Lung (tissue), 16 donors: Measurements from ENCODE around the gene TNKS1BP1. TPM values are rescaled to one million over a fixed set of nuclear protein-coding genes. Genes with fewer than 3 reads are reported as not detected.

Source experiments
- ATAC-seq: fragments of 200-7000 bp; cut with Tn5 transposase; one replicate; pipeline ENCODE4 v1.9.1; 2020; ENCODE audit warnings: moderate number of reproducible peaks; ENCODE audit not compliant: insufficient read depth, low FRiP score
- DNase-seq, 3 donors: peaks; one replicate each; pipeline ENCODE4 v3.0.0-alpha.2; 2013 to 2017
- H3K27ac ChIP-seq, 2 donors: one replicate each; pipeline ENCODE4 v1.5.1; 2013; ENCODE audit warnings: mild to moderate bottlenecking in 2 of 2, moderate library complexity in 2 of 2, control low read depth in 1 of 2, inconsistent platforms in 1 of 2, low read depth in 1 of 2, low read length in 1 of 2
- H3K27me3 ChIP-seq, 3 donors: one replicate each; pipeline ENCODE4 v1.5.1; 2013; ENCODE audit warnings: low read length in 2 of 3; ENCODE audit not compliant: control insufficient read depth in 3 of 3, insufficient read depth in 3 of 3
- H3K36me3 ChIP-seq, 4 donors: one replicate each; pipeline ENCODE4 v1.5.1; 2013; ENCODE audit warnings: low read length in 4 of 4, mild to moderate bottlenecking in 1 of 4, moderate library complexity in 1 of 4; ENCODE audit not compliant: control insufficient read depth in 4 of 4, insufficient read depth in 4 of 4
- H3K4me1 ChIP-seq, 5 donors: one replicate each; pipeline ENCODE4 v1.5.1; 2013; ENCODE audit warnings: low read length in 5 of 5, mild to moderate bottlenecking in 2 of 5, moderate library complexity in 1 of 5; ENCODE audit not compliant: control insufficient read depth in 5 of 5, insufficient read depth in 5 of 5
- H3K4me3 ChIP-seq: one replicate; pipeline ENCODE4 v1.5.1; 2013; ENCODE audit warnings: mild to moderate bottlenecking, control low read depth, moderate library complexity
- H3K9ac ChIP-seq, 2 donors: one replicate each; pipeline ENCODE4 v1.5.1; 2013; ENCODE audit warnings: low read length in 2 of 2, control low read depth in 1 of 2; ENCODE audit not compliant: insufficient read depth in 1 of 2
- H3K9me3 ChIP-seq, 4 donors: one replicate each; pipeline ENCODE4 v1.5.1; 2013; ENCODE audit warnings: low read length in 3 of 4, mild to moderate bottlenecking in 1 of 4, moderate library complexity in 1 of 4; ENCODE audit not compliant: control insufficient read depth in 4 of 4, insufficient read depth in 3 of 4
- CTCF ChIP-seq: IDR thresholded peaks from 2 replicates; pipeline ENCODE4 v1.5.1; 2012; ENCODE audit warnings: mild to moderate bottlenecking; ENCODE audit errors: control extremely low read depth, extremely low read depth
- WGBS, 2 donors: extraction: QIAGEN DNeasy Blood & Tissue Kit; methylation state at CpG; one replicate each; pipeline ENCODE4 v1.1.7; 2013; 5-methylcytosine and 5-hydroxymethylcytosine counted together
- long read RNA-seq, 5 donors: transcript quantifications; one replicate each; lab custom pipeline, GENCODE V29; 2026
- polyA plus RNA-seq, 2 donors: library from polyadenylated mRNA; stranded (reverse); fragments of 200-250 nt; gene quantifications; one replicate each; pipeline ENCODE4 v1.2.1, GENCODE V29; 2013
- total RNA-seq, 2 donors: library from RNA; depleted of rRNA in 1 of 2; stranded (reverse); fragments of >200 nt in 1 of 2; gene quantifications; one replicate each; pipeline ENCODE4 v1.2.1, GENCODE V29; 2014 to 2021
- donor health status: control.
- donor health status: control.
- donor health status: Bipolar disorder and iron deficiency.
- donor health status: healthy.
- donor health status: DM: yes; HTN: yes; CAD: no.

Gene TNKS1BP1
- 100 to 1,000 TPM; 107 to 220 TPM for total RNA-seq
- 100 to 1,000 TPM in 1 of 2 donors, 10 to 100 TPM in 1; 87.0 to 171 TPM for polyA plus RNA-seq
- long read RNA-seq, donor 1, transcript TNKS1BP1-202 (6 exons, 1,946 nt) = major isoform, 9 of 120 reads
- long read RNA-seq, donor 1, partial matches to known transcripts = 107 of 120 reads
- long read RNA-seq, donor 1, other reads (novel, unspliced or antisense) = 0 of 120 reads
- long read RNA-seq, donor 2, partial matches to known transcripts = 13 of 15 reads
- long read RNA-seq, donor 2, other reads (novel, unspliced or antisense) = 0 of 15 reads
- long read RNA-seq, donor 3, partial matches to known transcripts = 54 of 59 reads
- long read RNA-seq, donor 3, other reads (novel, unspliced or antisense) = 0 of 59 reads
- long read RNA-seq, donor 4, partial matches to known transcripts = 29 of 35 reads
- long read RNA-seq, donor 4, other reads (novel, unspliced or antisense) = 0 of 35 reads
- long read RNA-seq, donor 5, partial matches to known transcripts = 104 of 107 reads
- long read RNA-seq, donor 5, other reads (novel, unspliced or antisense) = 0 of 107 reads

- Histone ChIP-seq H3K4me1 (peaks cover 0 to 48% (median 29%) of the 10 kb centered on the region in 5 donors), H3K36me3 (peaks cover 4 to 45% (median 30%) of the 10 kb centered on the region in 4 donors), H3K9me3 (no peaks in the 10 kb centered on the region), H3K27me3 (no peaks in the 10 kb centered on the region), H3K4me3 (peak within 1 kb of the TSS; percentile 66), H3K9ac (peak within 1 kb of the TSS; percentile 63 to 83), H3K27ac (peak within 1 kb of the TSS; percentile 95 to 96)
- WGBS, 2 donors = 1% methylated on average over 61 of the region's 61 CpGs
- peak; percentile 98 for DNase-seq
- TF ChIP-seq CTCF = no peak
- ATAC-seq = peak; percentile 85
Observed at GRCh38 chr11:57324886-57325734, at the start of gene TNKS1BP1. TNKS1BP1 (minus strand) TSS chr11:57324952; CDS start chr11:57321885, 3,067 bp downstream.

- ATAC-seq = no peak
- peaks cover 0 to 2% (median 0%) of the 10 kb centered on the region in 3 donors for H3K27me3 ChIP-seq
- WGBS, 2 donors = 53 to 63% methylated on average over 3 of the region's 3 CpGs
- H3K36me3 ChIP-seq = no peaks in the 10 kb centered on the region
- no peak for DNase-seq
- no peak overlapping the region for H3K4me3 ChIP-seq
- H3K4me1 ChIP-seq = peaks cover 0 to 3% (median 0%) of the 10 kb centered on the region in 5 donors
- no peaks in the 10 kb centered on the region for H3K9me3 ChIP-seq
- no peak overlapping the region for H3K27ac ChIP-seq
- no peak for TF ChIP-seq CTCF
- no peak overlapping the region for H3K9ac ChIP-seq
Observed at GRCh38 chr11:57373146-57373545, 48.4 kb upstream of the TNKS1BP1 start.

GRCh38 chr11:57370941-57371340, 46.2 kb upstream of the TNKS1BP1 start:
- DNase-seq (no peak), ATAC-seq (no peak)
- H3K27me3 ChIP-seq = peaks cover 0 to 2% (median 0%) of the 10 kb centered on the region in 3 donors
- H3K9me3 ChIP-seq = no peaks in the 10 kb centered on the region
- H3K36me3 ChIP-seq = no peaks in the 10 kb centered on the region
- no peak overlapping the region for H3K4me3 ChIP-seq
- H3K27ac ChIP-seq = no peak overlapping the region
- H3K4me1 ChIP-seq = peaks cover 0 to 6% (median 0%) of the 10 kb centered on the region in 5 donors
- TF ChIP-seq CTCF = no peak
- no peak overlapping the region for H3K9ac ChIP-seq
